ENCODE data around the gene TRUB2. TPM values are rescaled to one million over a fixed set of nuclear protein-coding genes. Genes with fewer than 3 reads are reported as not detected.

TRUB2 gene
- total RNA-seq, 4 donors from 2014 or later: 13.2 to 15.6 (median 15.3) TPM

- Histone ChIP-seq H3K9me3 (no peaks in the 10 kb centered on the region), H3K4me1 (peaks cover 21 to 64% (median 32%) of the 10 kb centered on the region in 3 donors), H3K27me3 (no peaks in the 10 kb centered on the region), H3K4me3 (peak within 1 kb of the TSS; percentile 96 to 99 (median 98)), H3K27ac (peak within 1 kb of the TSS; percentile 95 to 100 (median 98)), H3K36me3 (peaks cover 0 to 42% (median 10%) of the 10 kb centered on the region in 3 donors)
- no peak for DNase-seq
- 0 to 2% methylated on average over 15 to 17 of the region's 57 CpGs for WGBS, 2 donors
- TF ChIP-seq POLR2A (IDR thresholded peaks at IDR 0.05): no peak
- peak in 1 of 6 experiments; percentile 3 for TF ChIP-seq CTCF (IDR thresholded peaks at IDR 0.05)
- intact Hi-C loops (cut with DNase I): no loop called here
Observed at GRCh38 chr9:128275198-128276007, 46.8 kb downstream of the TRUB2 start, which contains the start of gene GOLGA2. Gene GOLGA2 (minus strand): TSS chr9:128276007. CDS start chr9:128275976, 31 bp downstream.

- Histone ChIP-seq H3K27me3 (no peaks in the 10 kb centered on the region), H3K9me3 (no peaks in the 10 kb centered on the region), H3K36me3 (peaks cover 0 to 40% (median 10%) of the 10 kb centered on the region in 3 donors), H3K27ac (peak overlapping the region in 1 of 4 donors; percentile 100), H3K4me1 (peaks cover 24 to 76% (median 32%) of the 10 kb centered on the region in 3 donors), H3K4me3 (peak overlapping the region in 2 of 4 donors; percentile 98 to 99)
- intact Hi-C loops (cut with DNase I): no loop called here
- DNase-seq: no peak
- no peak for TF ChIP-seq POLR2A (IDR thresholded peaks at IDR 0.05)
- no peak for TF ChIP-seq CTCF (IDR thresholded peaks at IDR 0.05)
- 72 to 78% methylated on average over 8 of the region's 8 CpGs for WGBS, 2 donors
Observed at GRCh38 chr9:128274245-128274644, 48.0 kb downstream of the TRUB2 start.

- Histone ChIP-seq H3K4me3 (no peak overlapping the region), H3K9me3 (no peaks in the 10 kb centered on the region), H3K36me3 (peaks cover 10 to 63% (median 15%) of the 10 kb centered on the region in 3 donors), H3K27ac (peak overlapping the region; percentile 42 to 80 (median 64)), H3K4me1 (peaks cover 18 to 76% (median 22%) of the 10 kb centered on the region in 3 donors), H3K27me3 (no peaks in the 10 kb centered on the region)
- DNase-seq: no peak
- intact Hi-C loops (cut with DNase I): no loop called here
- TF ChIP-seq CTCF (IDR thresholded peaks at IDR 0.05): no peak
- no peak for TF ChIP-seq POLR2A (IDR thresholded peaks at IDR 0.05)
- 70 to 78% methylated on average over 5 of the region's 5 CpGs for WGBS, 2 donors
Observed at GRCh38 chr9:128271512-128271911, 50.7 kb downstream of the TRUB2 start.

- WGBS, 2 donors: 17 to 40% methylated on average over 1 of the region's 3 CpGs
- intact Hi-C loops (cut with DNase I): no loop called here
- Histone ChIP-seq H3K27ac (peak overlapping the region; percentile 42 to 80 (median 64)), H3K4me1 (peaks cover 16 to 74% (median 21%) of the 10 kb centered on the region in 3 donors), H3K36me3 (peaks cover 13 to 67% (median 15%) of the 10 kb centered on the region in 3 donors), H3K27me3 (no peaks in the 10 kb centered on the region), H3K4me3 (no peak overlapping the region), H3K9me3 (no peaks in the 10 kb centered on the region)
- DNase-seq: no peak
- TF ChIP-seq CTCF (IDR thresholded peaks at IDR 0.05) (no peak), POLR2A (IDR thresholded peaks at IDR 0.05) (no peak)
Observed at GRCh38 chr9:128271112-128271511, 51.1 kb downstream of the TRUB2 start.
